ENCODE data around the gene NUSAP1. TPM values are rescaled to one million over a fixed set of nuclear protein-coding genes. Genes with fewer than 3 reads are reported as not detected.
"Not testable (repeated sequence)": the region's sequence is repeated elsewhere in the genome, so short reads cannot be mapped to it uniquely, and the experiment has no call there.

NUSAP1 gene
- total RNA-seq, 1 experiment from 2014 or later, result 178 TPM

DNA sequence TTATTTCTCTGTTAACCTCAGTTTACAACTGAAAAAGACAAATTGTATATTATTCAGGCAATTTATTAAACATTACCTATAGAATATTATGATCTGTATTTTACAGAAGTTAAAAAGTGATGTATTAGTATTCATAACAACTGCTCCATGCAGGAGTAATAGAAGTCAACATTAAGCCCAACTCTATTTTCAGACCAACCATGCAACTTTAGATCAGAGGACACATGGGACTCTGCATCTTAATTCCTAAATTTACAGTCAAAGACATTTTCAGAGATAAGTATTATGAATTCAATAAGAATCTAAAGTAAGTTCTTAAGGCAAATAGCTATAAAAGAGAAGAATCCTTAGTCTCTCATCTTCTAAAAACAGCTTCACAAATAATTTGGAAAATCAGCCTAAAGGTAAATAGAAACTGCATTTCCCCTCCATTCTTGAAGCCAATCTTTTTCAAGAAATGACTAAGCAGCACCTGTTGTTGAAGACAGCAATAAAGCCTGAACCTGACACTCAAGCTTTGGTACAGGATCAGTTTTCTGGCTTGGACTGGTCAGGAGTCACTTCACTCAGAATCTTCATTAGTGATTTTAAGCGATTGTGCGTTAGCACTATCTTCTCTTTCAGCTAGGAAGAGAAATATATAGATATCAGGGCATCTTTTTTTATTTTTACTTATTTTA, 23.3 kb upstream of the NUSAP1 start:
- no peak overlapping the region for H3K27ac ChIP-seq (ENCODE audit: low read length)
- intact Hi-C loops (cut with micrococcal nuclease), result no loop called here
- no peaks in the 10 kb centered on the region for H3K79me2 ChIP-seq (ENCODE audit: low read length)
- no peaks in the 10 kb centered on the region for H3K27me3 ChIP-seq (ENCODE audit: low read length)
- no peaks in the 10 kb centered on the region for H3K9me3 ChIP-seq (ENCODE audit: low read length)
- ATAC-seq (no peak), DNase-seq (no peak)
- no peak overlapping the region for H3K4me2 ChIP-seq (ENCODE audit: low read length)
- POLR2A ChIA-PET (ENCODE audit: unreplicated experiment), result interaction anchor here (0.6 to 0.7 kb wide), 2 partner anchors 20 to 720 kb away, joined by 5 to 13 read pairs; no protein-coding TSS in a partner anchor
- no peak overlapping the region for H3K4me3 ChIP-seq (ENCODE audit: low read length)
- H3K9ac ChIP-seq (ENCODE audit: low read length), result no peak overlapping the region
- no peaks in the 10 kb centered on the region for H3K4me1 ChIP-seq (ENCODE audit: insufficient read depth, low read length)
- H3K36me3 ChIP-seq (ENCODE audit: low read depth, low read length), result peaks cover 18% of the 10 kb centered on the region
- no TSS peak for BruUV-seq (replicated peaks)
- TF ChIP-seq, protein P1, sequence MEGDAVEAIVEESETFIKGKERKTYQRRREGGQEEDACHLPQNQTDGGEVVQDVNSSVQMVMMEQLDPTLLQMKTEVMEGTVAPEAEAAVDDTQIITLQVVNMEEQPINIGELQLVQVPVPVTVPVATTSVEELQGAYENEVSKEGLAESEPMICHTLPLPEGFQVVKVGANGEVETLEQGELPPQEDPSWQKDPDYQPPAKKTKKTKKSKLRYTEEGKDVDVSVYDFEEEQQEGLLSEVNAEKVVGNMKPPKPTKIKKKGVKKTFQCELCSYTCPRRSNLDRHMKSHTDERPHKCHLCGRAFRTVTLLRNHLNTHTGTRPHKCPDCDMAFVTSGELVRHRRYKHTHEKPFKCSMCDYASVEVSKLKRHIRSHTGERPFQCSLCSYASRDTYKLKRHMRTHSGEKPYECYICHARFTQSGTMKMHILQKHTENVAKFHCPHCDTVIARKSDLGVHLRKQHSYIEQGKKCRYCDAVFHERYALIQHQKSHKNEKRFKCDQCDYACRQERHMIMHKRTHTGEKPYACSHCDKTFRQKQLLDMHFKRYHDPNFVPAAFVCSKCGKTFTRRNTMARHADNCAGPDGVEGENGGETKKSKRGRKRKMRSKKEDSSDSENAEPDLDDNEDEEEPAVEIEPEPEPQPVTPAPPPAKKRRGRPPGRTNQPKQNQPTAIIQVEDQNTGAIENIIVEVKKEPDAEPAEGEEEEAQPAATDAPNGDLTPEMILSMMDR (conservative IDR thresholded peaks at IDR 0.05; ENCODE audit: low read depth, low read length), result no peak
- TF ChIP-seq EZH2phosphoT487 (IDR thresholded peaks at IDR 0.05; ENCODE audit: borderline replicate concordance, low read length), result no peak
- no peak for TF ChIP-seq EZH2 (IDR thresholded peaks at IDR 0.05; ENCODE audit: low read length, unreplicated experiment)
- H4K20me1 ChIP-seq (ENCODE audit: low read length), result no peaks in the 10 kb centered on the region
- CTCF ChIA-PET, result no interaction called here
- H3K9me2 ChIP-seq (replicated peaks; ENCODE audit: low read length), result no peaks in the 10 kb centered on the region
- no peak overlapping the region for H2AFZ ChIP-seq (ENCODE audit: low read length)
- H3F3A ChIP-seq (ENCODE audit: low read length, unreplicated experiment), result peaks cover 4% of the 10 kb centered on the region

DNA sequence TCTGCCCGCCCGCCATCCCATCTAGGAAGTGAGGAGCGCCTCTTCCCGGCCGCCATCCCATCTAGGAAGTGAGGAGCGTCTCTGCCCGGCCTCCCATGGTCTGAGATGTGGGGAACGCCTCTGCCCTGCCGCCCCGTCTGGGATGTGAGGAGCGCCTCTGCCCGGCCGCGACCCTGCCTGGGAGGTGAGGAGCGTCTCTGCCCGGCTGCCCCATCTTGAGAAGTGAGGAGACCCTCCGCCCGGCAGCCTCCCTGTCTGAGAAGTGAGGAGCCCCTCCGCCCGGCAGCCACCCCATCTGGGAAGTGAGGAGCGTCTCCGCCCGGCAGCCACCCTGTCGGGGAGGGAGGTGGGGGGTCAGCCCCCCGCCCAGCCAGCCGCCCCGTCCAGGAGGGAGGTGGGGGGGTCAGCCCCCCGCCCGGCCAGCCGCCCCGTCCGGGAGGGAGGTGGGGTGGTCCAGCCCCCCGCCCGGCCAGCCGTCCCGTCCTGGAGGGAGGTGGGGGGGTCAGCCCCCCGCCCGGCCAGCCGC, 11.8 kb upstream of the NUSAP1 start:
- H3K4me1 ChIP-seq (ENCODE audit: insufficient read depth, low read length); POLR2A ChIA-PET (ENCODE audit: unreplicated experiment); BruUV-seq (replicated peaks); H3K9ac ChIP-seq (ENCODE audit: low read length); H3K4me3 ChIP-seq (ENCODE audit: low read length); H3K27ac ChIP-seq (ENCODE audit: low read length); intact Hi-C loops (cut with micrococcal nuclease); H4K20me1 ChIP-seq (ENCODE audit: low read length); H3K27me3 ChIP-seq (ENCODE audit: low read length); H2AFZ ChIP-seq (ENCODE audit: low read length); H3K79me2 ChIP-seq (ENCODE audit: low read length); H3F3A ChIP-seq (ENCODE audit: low read length, unreplicated experiment); CTCF ChIA-PET; ATAC-seq; H3K9me2 ChIP-seq (replicated peaks; ENCODE audit: low read length); H3K9me3 ChIP-seq (ENCODE audit: low read length); H3K36me3 ChIP-seq (ENCODE audit: low read depth, low read length); DNase-seq; H3K4me2 ChIP-seq (ENCODE audit: low read length): not testable (repeated sequence)

DNA sequence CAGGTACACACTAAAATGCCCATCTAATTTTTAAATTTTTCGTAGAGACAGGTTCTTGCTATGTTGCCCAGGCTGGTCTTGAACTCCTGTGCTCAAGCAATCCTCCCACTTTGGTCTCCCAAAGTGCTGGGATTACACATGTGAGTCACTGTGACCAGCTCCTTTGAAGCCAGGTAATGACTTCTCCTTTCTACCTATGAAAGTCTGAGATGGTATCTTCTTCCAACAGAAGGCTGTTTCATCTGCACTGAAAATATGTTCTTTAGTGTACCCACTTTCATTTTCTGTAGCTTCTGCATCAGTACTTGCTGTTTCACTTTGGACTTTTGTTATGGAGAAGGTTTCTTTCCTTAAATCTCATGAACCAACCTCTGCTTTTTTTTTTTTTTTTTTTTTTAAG, 9.1 kb upstream of the NUSAP1 start:
- intact Hi-C loops (cut with micrococcal nuclease), result no loop called here
- Histone ChIP-seq H3K9ac (ENCODE audit: low read length) (no peak overlapping the region), H3K4me3 (ENCODE audit: low read length) (no peak overlapping the region), H3K4me2 (ENCODE audit: low read length) (no peak overlapping the region), H3K9me2 (replicated peaks; ENCODE audit: low read length) (no peaks in the 10 kb centered on the region), H3K9me3 (ENCODE audit: low read length) (no peaks in the 10 kb centered on the region), H3K4me1 (ENCODE audit: insufficient read depth, low read length) (no peaks in the 10 kb centered on the region), H3K36me3 (ENCODE audit: low read depth, low read length) (no peaks in the 10 kb centered on the region; the same call in 1 of the 2 replicates), H2AFZ (ENCODE audit: low read length) (no peak overlapping the region), H3K27ac (ENCODE audit: low read length) (no peak overlapping the region), H3K27me3 (ENCODE audit: low read length) (no peaks in the 10 kb centered on the region), H4K20me1 (ENCODE audit: low read length) (no peaks in the 10 kb centered on the region), H3K79me2 (ENCODE audit: low read length) (no peaks in the 10 kb centered on the region), H3F3A (ENCODE audit: low read length, unreplicated experiment) (no peaks in the 10 kb centered on the region)
- DNase-seq, result no peak
- POLR2A ChIA-PET (ENCODE audit: unreplicated experiment), result no interaction called here
- TF ChIP-seq EZH2 (IDR thresholded peaks at IDR 0.05; ENCODE audit: low read length, unreplicated experiment) (no peak), EZH2phosphoT487 (IDR thresholded peaks at IDR 0.05; ENCODE audit: borderline replicate concordance, low read length) (no peak)
- TF ChIP-seq, protein P1 (conservative IDR thresholded peaks at IDR 0.05; ENCODE audit: low read depth, low read length), result no peak
- BruUV-seq (replicated peaks), result no TSS peak
- CTCF ChIA-PET, result no interaction called here
- no peak for ATAC-seq

Measured in PC-3 (cell line).